C4-2B (cell line): ENCODE data around the gene HECA.
"Not testable (repeated sequence)": the region's sequence is repeated elsewhere in the genome, so short reads cannot be mapped to it uniquely, and the experiment has no call there.

Experiments used
- H3K27ac ChIP-seq: fragments of 450-650 bp; 2 replicates; pipeline ENCODE4 v1.5.1; 2017
- ZFX ChIP-seq: fragments of 450-650 bp; IDR thresholded peaks from 2 replicates; pipeline ENCODE4 v1.6.1; 2017
- TF ChIP-seq, protein P1 (sequence below): fragments of 450-650 bp; conservative IDR thresholded peaks from 2 replicates; pipeline ENCODE4 v1.5.1; 2017; ENCODE audit warnings: mild to moderate bottlenecking

The HECA gene

DNA sequence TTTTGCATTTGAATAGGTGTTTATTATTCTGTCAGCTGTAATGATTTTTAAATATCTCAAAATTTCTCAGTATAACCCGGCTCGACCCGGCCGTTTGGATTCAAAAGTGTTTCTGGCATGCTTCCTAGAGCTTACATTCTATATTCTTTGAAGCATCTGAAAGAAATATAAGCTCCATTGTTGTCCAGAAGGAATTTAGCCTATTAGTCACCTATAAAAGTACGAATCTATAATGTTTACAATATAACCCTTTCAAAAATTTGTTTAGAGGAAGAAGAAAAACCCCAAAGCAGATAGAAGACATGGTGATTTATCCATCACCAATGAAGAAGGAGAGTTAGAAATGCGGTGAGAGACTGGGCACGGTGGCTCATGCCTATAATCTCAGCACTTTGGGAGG, 22.3 kb upstream of the HECA start:
- TF ChIP-seq, protein P1, sequence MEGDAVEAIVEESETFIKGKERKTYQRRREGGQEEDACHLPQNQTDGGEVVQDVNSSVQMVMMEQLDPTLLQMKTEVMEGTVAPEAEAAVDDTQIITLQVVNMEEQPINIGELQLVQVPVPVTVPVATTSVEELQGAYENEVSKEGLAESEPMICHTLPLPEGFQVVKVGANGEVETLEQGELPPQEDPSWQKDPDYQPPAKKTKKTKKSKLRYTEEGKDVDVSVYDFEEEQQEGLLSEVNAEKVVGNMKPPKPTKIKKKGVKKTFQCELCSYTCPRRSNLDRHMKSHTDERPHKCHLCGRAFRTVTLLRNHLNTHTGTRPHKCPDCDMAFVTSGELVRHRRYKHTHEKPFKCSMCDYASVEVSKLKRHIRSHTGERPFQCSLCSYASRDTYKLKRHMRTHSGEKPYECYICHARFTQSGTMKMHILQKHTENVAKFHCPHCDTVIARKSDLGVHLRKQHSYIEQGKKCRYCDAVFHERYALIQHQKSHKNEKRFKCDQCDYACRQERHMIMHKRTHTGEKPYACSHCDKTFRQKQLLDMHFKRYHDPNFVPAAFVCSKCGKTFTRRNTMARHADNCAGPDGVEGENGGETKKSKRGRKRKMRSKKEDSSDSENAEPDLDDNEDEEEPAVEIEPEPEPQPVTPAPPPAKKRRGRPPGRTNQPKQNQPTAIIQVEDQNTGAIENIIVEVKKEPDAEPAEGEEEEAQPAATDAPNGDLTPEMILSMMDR = no peak
- no peak for TF ChIP-seq ZFX
- H3K27ac ChIP-seq = no peak overlapping the region

DNA sequence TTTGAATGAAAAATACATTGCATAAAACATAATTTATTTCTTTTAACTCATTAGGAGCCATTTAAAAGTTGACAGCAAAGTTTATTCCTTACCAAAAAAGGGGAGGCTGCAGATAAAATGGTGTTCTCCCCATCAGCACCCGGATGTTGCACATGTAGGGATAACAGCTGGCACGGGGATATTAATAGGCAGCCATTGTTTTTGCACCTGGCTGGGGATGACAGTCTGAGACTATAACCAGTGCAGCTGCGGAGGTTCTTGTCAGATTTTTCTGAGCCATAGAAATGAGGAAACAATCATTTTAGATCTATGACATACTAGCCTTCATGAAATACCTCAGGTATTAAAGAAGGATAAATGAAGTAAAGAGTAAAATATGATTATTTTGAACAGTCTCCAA, 20.1 kb upstream of the HECA start:
- no peak overlapping the region for H3K27ac ChIP-seq
- TF ChIP-seq ZFX = no peak
- TF ChIP-seq, protein P1 = no peak

DNA sequence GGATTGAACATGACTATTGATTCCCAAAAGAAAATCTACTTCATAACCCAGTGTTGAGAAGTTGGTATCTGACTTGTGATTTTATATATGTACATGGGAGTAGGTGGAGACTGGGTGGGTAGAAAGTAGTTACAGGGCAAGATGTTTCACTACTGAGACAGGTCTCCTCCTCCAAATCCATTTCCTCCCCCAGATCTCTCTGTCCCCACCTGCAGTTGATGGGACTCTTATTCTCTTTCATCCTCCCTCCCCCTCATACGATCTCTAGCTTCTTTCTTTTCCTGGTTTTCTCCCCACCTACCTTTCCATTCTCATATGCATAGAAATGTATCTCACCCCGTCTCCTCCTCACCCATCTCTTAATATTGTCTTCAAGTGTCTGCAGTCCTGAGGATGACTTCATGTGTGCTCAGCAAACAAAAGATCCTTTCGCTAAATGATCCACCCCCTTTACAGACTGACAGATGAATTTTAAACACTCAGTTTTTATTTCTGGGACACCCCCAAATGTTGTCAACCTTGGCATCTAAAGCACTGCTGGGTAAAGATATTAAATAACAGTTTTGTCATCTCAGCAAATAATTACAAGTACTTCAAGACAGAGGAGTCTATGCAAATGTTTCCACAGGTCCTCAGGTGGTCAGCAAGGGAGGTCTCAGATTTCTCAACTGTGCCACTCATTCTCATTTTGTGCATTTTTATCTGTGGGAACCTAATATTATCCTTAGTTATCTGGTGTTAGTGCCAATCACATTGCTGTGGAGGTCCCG, 18.7 kb upstream of the HECA start:
- TF ChIP-seq ZFX = no peak
- TF ChIP-seq, protein P1 = no peak
- H3K27ac ChIP-seq = no peak overlapping the region

DNA sequence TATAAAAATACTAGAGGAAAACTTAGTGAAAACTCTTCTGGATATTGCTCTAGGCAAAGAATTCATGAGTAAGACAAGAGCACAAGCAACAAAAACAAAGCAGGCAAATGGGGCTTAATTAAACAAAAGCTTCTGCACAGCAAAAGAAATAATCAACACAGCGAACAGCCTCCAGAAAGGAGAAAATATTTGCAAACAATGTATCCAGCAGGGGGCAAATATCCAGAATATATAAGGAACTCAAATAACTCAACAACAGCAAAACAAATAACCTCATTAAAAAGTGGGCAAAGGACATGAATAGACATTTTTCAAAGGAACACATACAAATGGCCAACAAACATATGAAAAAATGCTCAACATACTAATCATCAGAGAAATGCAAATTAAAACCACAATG, 17.1 kb upstream of the HECA start:
- TF ChIP-seq, protein P1 = peak; percentile 46
- no peak for TF ChIP-seq ZFX
- H3K27ac ChIP-seq = no peak overlapping the region

DNA sequence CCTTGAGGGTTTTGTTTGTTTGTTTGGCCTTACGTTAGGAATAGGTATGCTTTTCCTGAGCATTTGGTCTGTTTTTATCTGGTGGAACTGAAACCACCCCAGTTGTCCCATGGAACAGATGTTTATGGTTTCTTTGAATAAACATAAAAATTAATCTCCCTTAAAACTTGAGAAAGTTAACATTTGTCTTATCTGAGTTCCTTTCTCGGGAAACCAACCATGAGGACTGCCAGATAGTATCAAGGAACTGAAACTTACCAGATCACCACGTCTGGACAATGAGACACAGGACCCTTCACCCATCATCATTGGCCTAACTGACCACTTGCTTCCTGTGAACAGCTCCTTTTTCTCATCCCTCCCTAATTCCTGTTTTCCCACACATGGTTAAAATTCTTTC, 15.3 kb upstream of the HECA start:
- no peak for TF ChIP-seq ZFX
- TF ChIP-seq, protein P1 = no peak
- H3K27ac ChIP-seq = no peak overlapping the region

DNA sequence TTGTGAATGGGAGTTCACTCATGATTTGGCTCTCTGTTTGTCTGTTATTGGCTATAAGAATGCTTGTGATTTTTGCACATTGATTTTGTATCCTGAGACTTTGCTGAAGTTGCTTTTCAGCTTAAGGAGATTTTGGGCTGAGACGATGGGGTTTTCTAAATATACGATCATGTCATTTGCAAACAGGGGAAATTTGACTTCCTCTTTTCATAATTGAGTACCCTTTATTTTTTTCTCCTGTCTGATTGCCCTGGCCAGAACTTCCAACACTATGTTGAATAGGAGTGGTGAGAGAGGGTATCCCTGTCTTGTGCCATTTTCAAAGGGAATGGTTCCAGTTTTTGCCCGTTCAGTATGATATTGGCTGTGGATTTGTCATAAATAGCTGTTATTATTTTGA, 12.1 kb upstream of the HECA start:
- not testable (repeated sequence) for H3K27ac ChIP-seq

DNA sequence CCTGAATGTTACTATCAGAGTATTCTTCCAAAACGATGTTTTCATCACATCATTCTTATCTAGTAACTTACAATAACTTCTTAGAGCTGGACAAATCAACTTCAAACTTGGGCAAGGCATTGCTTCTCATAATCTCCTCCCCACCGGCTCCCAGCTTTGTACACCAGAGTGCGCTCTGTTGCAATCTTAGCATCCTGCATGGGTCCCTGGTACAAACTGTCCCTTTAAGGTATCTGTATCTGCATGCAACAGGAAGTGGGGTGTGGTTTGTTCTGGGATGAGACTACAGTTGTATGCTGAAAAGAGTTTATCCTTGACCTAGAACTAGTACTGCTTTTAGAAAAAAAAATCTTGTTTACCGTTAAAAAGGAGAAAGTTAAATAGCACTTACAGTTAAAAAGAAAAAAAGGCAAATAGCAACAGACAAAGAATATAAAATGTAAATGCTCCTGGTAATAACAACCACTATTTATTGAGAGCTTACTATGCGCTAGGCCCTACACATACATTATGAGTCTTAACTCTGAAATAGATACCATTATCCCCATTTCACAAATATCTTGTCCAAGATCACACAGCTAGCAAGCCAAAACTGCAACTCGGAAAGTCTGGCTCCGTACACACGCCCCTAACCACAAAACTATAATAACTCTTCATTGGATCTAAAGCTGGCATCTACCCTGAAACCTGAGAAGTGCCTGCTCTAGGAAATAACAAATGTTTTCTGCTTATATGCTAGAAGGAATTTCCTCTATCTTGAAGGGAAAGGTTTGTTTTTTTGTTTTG, 9.8 kb upstream of the HECA start:
- TF ChIP-seq, protein P1 = peak; percentile 69
- no peak for TF ChIP-seq ZFX
- H3K27ac ChIP-seq = no peak overlapping the region

DNA sequence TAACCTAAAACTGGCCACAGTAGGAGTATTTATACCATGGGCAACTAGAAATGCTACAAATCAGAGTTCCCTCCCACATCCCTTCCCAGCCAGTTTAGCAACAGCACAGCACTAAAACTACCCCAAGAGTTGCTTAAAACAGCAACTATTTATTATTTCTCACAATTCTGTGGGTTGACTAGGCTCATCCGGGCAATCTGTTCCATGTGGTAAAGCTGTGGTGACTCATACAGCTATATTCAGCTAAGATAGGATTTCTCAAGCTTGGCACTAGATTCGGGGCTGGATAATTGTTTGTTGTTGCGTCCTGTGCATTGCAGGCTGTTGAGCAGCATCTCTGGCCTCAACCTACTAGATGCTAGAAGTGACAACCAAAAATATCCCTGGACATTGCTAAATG, 8.6 kb upstream of the HECA start:
- H3K27ac ChIP-seq = no peak overlapping the region
- TF ChIP-seq, protein P1 = no peak
- TF ChIP-seq ZFX = no peak
